HepG2 (cell line): ENCODE data around the gene SRRM2. TPM values are rescaled to one million over a fixed set of nuclear protein-coding genes. Genes with fewer than 3 reads are reported as not detected.
A peak's percentile ranks its signal among the peaks of the same experiment; 100 is the strongest.

Experiments used
- ATAC-seq: fragments of 200-7000 bp; cut with Tn5 transposase; 3 replicates; pipeline ENCODE4 v1.9.1; 2020; ENCODE audit warnings: mild to moderate bottlenecking, moderate library complexity
- BruUV-seq: library from RNA; stranded (reverse); fragments of 400-500 nt; replicated peaks from 2 replicates; lab custom pipeline; 2021; lab: Mats Ljungman, UMichigan
- CTCF ChIA-PET: fragments of 300-600 bp; formaldehyde crosslinking; extraction: SDS; loops from one replicate; lab custom pipeline; 2021; ENCODE audit warnings: low total read pairs, inconsistent platforms, low intra/inter-chr PET ratio; lab: Yijun Ruan, JAX
- POLR2A ChIA-PET: fragments of 350-600 bp; sonication (Branson Sonifier 250); formaldehyde crosslinking; loops from one replicate; lab custom pipeline; 2020; ENCODE audit warnings: antibody characterized with exemption, inconsistent platforms; lab: Yijun Ruan, JAX
- DNase-seq: peaks from one replicate; pipeline ENCODE4 v3.0.0-alpha.2; 2015; ENCODE audit warnings: low spot score
- FAIRE-seq: peaks from 3 replicates; lab custom pipeline; 2011; peaks lifted over from hg19 to GRCh38; lab: Jason Lieb, UNC
- H2AFZ ChIP-seq: one replicate; pipeline ENCODE4 v1.6.1; 2011; ENCODE audit warnings: low read length, inconsistent platforms
- H3K27ac ChIP-seq: fragments of 300-600 bp; 3 replicates; pipeline ENCODE4 v1.8.0; 2011; ENCODE audit warnings: mixed run types, mild to moderate bottlenecking, mixed read lengths, low read length, inconsistent platforms; ENCODE audit not compliant: insufficient read depth; ENCODE audit errors: extremely low read length
- H3K27me3 ChIP-seq, 2 experiments: fragments of 200-600 bp in 1 of 2; 2 replicates in 1 of 2; 3 replicates in 1 of 2; pipeline versions ENCODE4 v1.6.0 to v1.8.0; 2011; ENCODE audit warnings: low read length in 2 of 2, mild to moderate bottlenecking in 2 of 2, moderate library complexity in 2 of 2, inconsistent platforms in 1 of 2; ENCODE audit not compliant: insufficient read depth in 2 of 2, control insufficient read depth in 1 of 2
- H3K36me3 ChIP-seq, 2 experiments: fragments of 200-600 bp in 1 of 2; replicated peaks in 1 of 2; 2 replicates in 1 of 2; 3 replicates in 1 of 2; pipeline versions ENCODE4 v1.5.1 to v1.8.0; 2011; ENCODE audit warnings: low read length in 2 of 2, inconsistent platforms in 1 of 2; ENCODE audit not compliant: insufficient read depth in 2 of 2, control insufficient read depth in 1 of 2
- H3K4me1 ChIP-seq: 2 replicates; pipeline ENCODE4 v1.5.1; 2012; ENCODE audit warnings: low read length, inconsistent platforms; ENCODE audit not compliant: insufficient read depth
- H3K4me2 ChIP-seq: 2 replicates; pipeline ENCODE4 v1.6.0; 2011; ENCODE audit warnings: low read depth, low read length, inconsistent platforms
- H3K4me3 ChIP-seq, 3 experiments: fragments of 200-600 bp in 1 of 3; sonication (generic), shearing (Covaris generic) in 1 of 3; replicated peaks in 1 of 3; 2 replicates each; pipeline ENCODE4 v1.5.1; 2011 to 2016; ENCODE audit warnings: low read length in 3 of 3, inconsistent platforms in 2 of 3, low read depth in 2 of 3, mild to moderate bottlenecking in 2 of 3, control low read depth in 1 of 3, mixed read lengths in 1 of 3; ENCODE audit not compliant: insufficient read depth in 1 of 3
- H3K79me2 ChIP-seq: one replicate; pipeline ENCODE4 v1.6.1; 2011; ENCODE audit warnings: low read length, inconsistent platforms; ENCODE audit not compliant: insufficient read depth
- H3K9ac ChIP-seq: 2 replicates; pipeline ENCODE4 v1.6.0; 2011; ENCODE audit warnings: mild to moderate bottlenecking, low read depth, low read length, inconsistent platforms; ENCODE audit not compliant: insufficient read depth
- H3K9me3 ChIP-seq: 2 replicates; pipeline ENCODE4 v1.5.1; 2012; ENCODE audit warnings: mild to moderate bottlenecking, low read length
- H4K20me1 ChIP-seq: 2 replicates; pipeline ENCODE4 v1.6.0; 2011; ENCODE audit warnings: inconsistent platforms, mild to moderate bottlenecking, low read length, moderate library complexity; ENCODE audit not compliant: insufficient read depth
- CENPX ChIP-seq: sonication (generic); formaldehyde crosslinking; IDR thresholded peaks from 2 replicates; pipeline ENCODE4 v1.9.0; 2021; ENCODE audit warnings: mild to moderate bottlenecking, missing genetic modification reagents, moderate library complexity
- FOXJ3 ChIP-seq: sonication (generic); formaldehyde crosslinking; IDR thresholded peaks from 2 replicates; pipeline ENCODE4 v1.4.0; 2020; ENCODE audit warnings: missing genetic modification reagents, mild to moderate bottlenecking, borderline replicate concordance
- HNRNPL ChIP-seq: fragments of 200-400 bp; formaldehyde crosslinking; IDR thresholded peaks from 2 replicates; pipeline ENCODE4 v1.6.1; 2017; ENCODE audit warnings: mild to moderate bottlenecking, low read depth, low read length
- MIER2 ChIP-seq: IDR thresholded peaks from 2 replicates; pipeline ENCODE4 v1.6.1; 2016; ENCODE audit warnings: missing biosample characterization, missing genetic modification reagents
- NFE2L2 ChIP-seq: fragments of 150-350 bp; IDR thresholded peaks from 2 replicates; pipeline ENCODE4 v1.6.1; 2014; ENCODE audit warnings: low read length
- TMF1 ChIP-seq: sonication (generic); formaldehyde crosslinking; IDR thresholded peaks from 2 replicates; pipeline ENCODE4 v1.8.1; 2022; ENCODE audit warnings: low read depth, missing genetic modification reagents
- YY1 ChIP-seq: IDR thresholded peaks from 2 replicates; pipeline ENCODE4 v1.6.1; 2011; ENCODE audit warnings: low read length, low read depth, moderate library complexity, mild to moderate bottlenecking; ENCODE audit not compliant: insufficient read depth, insufficient replicate concordance
- ZFP36L1 ChIP-seq: sonication (generic); formaldehyde crosslinking; IDR thresholded peaks from 2 replicates; pipeline ENCODE4 v1.8.0; 2022; ENCODE audit warnings: mild to moderate bottlenecking, missing genetic modification reagents, moderate library complexity
- ZNF205 ChIP-seq: IDR thresholded peaks from 2 replicates; pipeline ENCODE4 v1.6.1; 2018; ENCODE audit warnings: missing biosample characterization, missing genetic modification reagents
- ZNF629 ChIP-seq: sonication (generic); formaldehyde crosslinking; conservative IDR thresholded peaks from 2 replicates; pipeline ENCODE4 v1.5.0; 2020; ENCODE audit warnings: missing genetic modification reagents
- ZNF687 ChIP-seq: sonication (generic); formaldehyde crosslinking; IDR thresholded peaks from 2 replicates; pipeline ENCODE4 v1.5.1; 2020; ENCODE audit warnings: mild to moderate bottlenecking, missing genetic modification reagents, moderate library complexity
- ZNF768 ChIP-seq: sonication (generic); formaldehyde crosslinking; IDR thresholded peaks from 2 replicates; pipeline ENCODE4 v1.4.0; 2020; ENCODE audit warnings: missing genetic modification reagents
- WGBS: methylation state at CpG from one replicate; pipeline ENCODE4 v1.1.6; 2017; ENCODE audit warnings: low lambda C conversion rate; 5-methylcytosine and 5-hydroxymethylcytosine counted together
- in situ Hi-C: cut with HindIII; loops from 2 replicates; pipeline ENCODE4 v1.10.0; 2017; ENCODE audit warnings: low pct_unique_long_range_greater_than_20kb; ENCODE audit not compliant: extremely low pct_ligation_motif_present
- intact Hi-C: fragments of 100-400 bp; cut with micrococcal nuclease; formaldehyde crosslinking; loops from one replicate; pipeline ENCODE4 v1.10.0; 2022; ENCODE audit not compliant: unreplicated experiment
- polyA plus RNA-seq, 8 experiments: library from polyadenylated mRNA; depleted of rRNA in 3 of 8; stranded (reverse) in 7 of 8; unstranded in 1 of 8; fragments of >200 nt; fragmentation: Illumina TruSeq in 4 of 8; extraction: Trizol in 4 of 8; gene quantifications; 2 replicates each; pipeline versions ENCODE4 v1.2.1 to v1.2.3, GENCODE V29; 2011 to 2016; ENCODE audit warnings: low read depth in 4 of 8, missing spikeins in 1 of 8, mixed read lengths in 1 of 8; ENCODE audit not compliant: insufficient read depth in 1 of 8
- total RNA-seq, 5 experiments: library from RNA; depleted of rRNA; stranded (reverse); fragments of >200 nt; fragmentation: Illumina TruSeq; extraction: Trizol; gene quantifications; 2 replicates each; pipeline ENCODE4 v1.2.3, GENCODE V29; 2016; ENCODE audit warnings: low read depth in 1 of 5

The SRRM2 gene
- total and polyA plus RNA-seq, 2 of the 13 experiments (the other 11 are each of a cell fraction or from before 2014, with no cell fraction given), result 50.4 to 112 TPM

GRCh38 chr16:2782583-2783351 lies 30.3 kb downstream of the SRRM2 start:
- WGBS, result 44% methylated on average over 16 of the region's 20 CpGs
- ATAC-seq (peak; percentile 83), DNase-seq (no peak), FAIRE-seq (no peak)
- no TSS peak for BruUV-seq
- Histone ChIP-seq H3K27ac (no peak overlapping the region), H3K79me2 (peaks cover 7% of the 10 kb centered on the region), H4K20me1 (no peaks in the 10 kb centered on the region), H3K36me3 (no peaks in the 10 kb centered on the region), H3K27me3 (peaks cover 4 to 48% of the 10 kb centered on the region in 2 experiments; a peak in 4 of 5 replicates), H3K9me3 (no peaks in the 10 kb centered on the region), H2AFZ (no peak overlapping the region), H3K4me1 (peaks cover 29% of the 10 kb centered on the region), H3K4me3 (no peak overlapping the region), H3K4me2 (no peak overlapping the region), H3K9ac (no peak overlapping the region)
- intact Hi-C loops, result no loop called here
- TF ChIP-seq ZNF629 (CRISPR knock-in tag) (peak; percentile 39; the same call in 1 of the 2 replicates), ZNF205 (CRISPR knock-in tag) (no peak), TMF1 (no peak), HNRNPL (0 out of 2 replicates have a peak, but pooled peaks have one; percentile 54), ZNF768 (CRISPR knock-in tag) (peak; percentile 70; the same call in 1 of the 2 replicates), CENPX (CRISPR knock-in tag) (no peak), MIER2 (CRISPR knock-in tag) (no peak), FOXJ3 (CRISPR knock-in tag) (no peak), YY1 (no peak), ZNF687 (CRISPR knock-in tag) (peak; percentile 11; the same call in 1 of the 2 replicates), ZFP36L1 (CRISPR knock-in tag) (no peak), NFE2L2 (no peak)
- ChIA-PET POLR2A (no interaction called here), CTCF (no interaction called here)
- in situ Hi-C loops, result no loop called here
